HG02943 (cell line): ENCODE results near the gene PCSK2.

Experiments
- ATAC-seq: cut with Tn5 transposase; IDR thresholded peaks from one replicate; pipeline ENCODE4 v1.9.1; 2021; ENCODE audit warnings: mild to moderate bottlenecking, low read depth, moderate library complexity; ENCODE audit not compliant: unreplicated experiment

Gene PCSK2

GRCh38 chr20:17469246-17470030 lies 242.6 kb downstream of the PCSK2 start:
- no peak for ATAC-seq

GRCh38 chr20:17470521-17470920 lies 243.7 kb downstream of the PCSK2 start:
- no peak for ATAC-seq

- no peak for ATAC-seq
Observed at GRCh38 chr20:17470973-17471372, 244.1 kb downstream of the PCSK2 start.

- no peak for ATAC-seq
Observed at GRCh38 chr20:17471606-17472187, 244.9 kb downstream of the PCSK2 start.

- ATAC-seq, result no peak
Observed at GRCh38 chr20:17473659-17474058, 246.8 kb downstream of the PCSK2 start.

- no peak for ATAC-seq
Observed at GRCh38 chr20:17479063-17479657, 252.3 kb downstream of the PCSK2 start.

GRCh38 chr20:17480696-17481095 lies 253.9 kb downstream of the PCSK2 start:
- no peak for ATAC-seq

- ATAC-seq, result no peak
Observed at GRCh38 chr20:17481661-17482060, 254.8 kb downstream of the PCSK2 start.

- no peak for ATAC-seq
Observed at GRCh38 chr20:17482536-17482935, 255.7 kb downstream of the PCSK2 start.

- ATAC-seq, result no peak
Observed at GRCh38 chr20:17485017-17485416, 258.2 kb downstream of the PCSK2 start.

- ATAC-seq, result no peak
Observed at GRCh38 chr20:17488916-17489600, 262.2 kb downstream of the PCSK2 start.

GRCh38 chr20:17490501-17490900 lies 263.7 kb downstream of the PCSK2 start:
- ATAC-seq, result no peak

- ATAC-seq, result no peak
Observed at GRCh38 chr20:17491041-17491440, 264.2 kb downstream of the PCSK2 start.

- no peak for ATAC-seq
Observed at GRCh38 chr20:17491488-17491887, 264.6 kb downstream of the PCSK2 start.

- no peak for ATAC-seq
Observed at GRCh38 chr20:17493173-17493572, 266.3 kb downstream of the PCSK2 start.

- ATAC-seq, result no peak
Observed at GRCh38 chr20:17494201-17494600, 267.4 kb downstream of the PCSK2 start.

- ATAC-seq, result no peak
Observed at GRCh38 chr20:17495826-17496225, 269.0 kb downstream of the PCSK2 start.

- no peak for ATAC-seq
Observed at GRCh38 chr20:17497821-17498580, 271.2 kb downstream of the PCSK2 start.

- no peak for ATAC-seq
Observed at GRCh38 chr20:17498641-17499040, 271.8 kb downstream of the PCSK2 start.

GRCh38 chr20:17499041-17499440 lies 272.2 kb downstream of the PCSK2 start:
- no peak for ATAC-seq

GRCh38 chr20:17500271-17500670 lies 273.4 kb downstream of the PCSK2 start:
- ATAC-seq, result no peak
